GM23248 (cell line): ENCODE results near the gene DACT3. TPM values are rescaled to one million over a fixed set of nuclear protein-coding genes. Genes with fewer than 3 reads are reported as not detected.

Source experiments
- DNase-seq: peaks from one replicate; pipeline ENCODE4 v3.0.0-alpha.2; 2015
- H2AFZ ChIP-seq: fragments of 200-600 bp; sonication (generic); 2 replicates; pipeline ENCODE4 v1.6.1; 2016; ENCODE audit warnings: antibody characterized with exemption
- H3F3A ChIP-seq: fragments of 200-600 bp; sonication (generic); 2 replicates; pipeline ENCODE4 v1.6.1; 2016; ENCODE audit warnings: mild to moderate bottlenecking, antibody characterized with exemption, mixed run types; ENCODE audit not compliant: insufficient read depth
- H3K27ac ChIP-seq: fragments of 200-600 bp; sonication (generic); 2 replicates; pipeline ENCODE4 v1.5.1; 2016; ENCODE audit warnings: mild to moderate bottlenecking
- H3K27me3 ChIP-seq: fragments of 200-600 bp; sonication (generic); replicated peaks from 2 replicates; pipeline ENCODE4 v1.6.1; 2016; ENCODE audit warnings: mild to moderate bottlenecking; ENCODE audit not compliant: insufficient read depth
- H3K36me3 ChIP-seq: fragments of 200-600 bp; sonication (generic); 2 replicates; pipeline ENCODE4 v1.6.1; 2016; ENCODE audit warnings: low read depth, mild to moderate bottlenecking
- H3K4me1 ChIP-seq: fragments of 200-600 bp; sonication (generic); 2 replicates; pipeline ENCODE4 v1.6.1; 2016; ENCODE audit warnings: mild to moderate bottlenecking; ENCODE audit not compliant: insufficient read depth
- H3K4me2 ChIP-seq: fragments of 200-600 bp; sonication (generic); one replicate; pipeline ENCODE4 v1.6.1; 2016; ENCODE audit warnings: mild to moderate bottlenecking; ENCODE audit not compliant: unreplicated experiment
- H3K4me3 ChIP-seq: fragments of 200-600 bp; sonication (generic); 2 replicates; pipeline ENCODE4 v1.5.1; 2016; ENCODE audit warnings: mild to moderate bottlenecking
- H3K79me2 ChIP-seq: fragments of 200-600 bp; sonication (generic); 2 replicates; pipeline ENCODE4 v1.6.1; 2016; ENCODE audit warnings: mild to moderate bottlenecking; ENCODE audit not compliant: insufficient read depth
- H3K9ac ChIP-seq: fragments of 200-600 bp; sonication (generic); 2 replicates; pipeline ENCODE4 v1.6.1; 2016; ENCODE audit warnings: mild to moderate bottlenecking
- H3K9me2 ChIP-seq: fragments of 200-600 bp; sonication (generic); 2 replicates; pipeline ENCODE4 v1.6.1; 2016; ENCODE audit warnings: mixed run types, mild to moderate bottlenecking, moderate library complexity; ENCODE audit not compliant: insufficient read depth
- H3K9me3 ChIP-seq: fragments of 200-600 bp; sonication (generic); one replicate; pipeline ENCODE4 v1.6.1; 2017; ENCODE audit warnings: low read depth
- H4K20me1 ChIP-seq: fragments of 200-600 bp; sonication (generic); 2 replicates; pipeline ENCODE4 v1.6.0; 2016; ENCODE audit not compliant: insufficient read depth
- EZH2 ChIP-seq: fragments of 200-600 bp; sonication (generic); IDR thresholded peaks from 2 replicates; pipeline ENCODE4 v1.6.1; 2018; ENCODE audit warnings: antibody characterized with exemption, mild to moderate bottlenecking; ENCODE audit not compliant: insufficient read depth, poor library complexity, severe bottlenecking
- EZH2phosphoT487 ChIP-seq: fragments of 200-600 bp; sonication (generic); IDR thresholded peaks from 2 replicates; pipeline ENCODE4 v1.6.1; 2018; ENCODE audit warnings: antibody characterized with exemption, moderate library complexity, mild to moderate bottlenecking, low read depth; ENCODE audit not compliant: insufficient read depth
- WGBS, 2 experiments: methylation state at CpG; one replicate each; pipeline ENCODE4 v1.1.6; 2015 to 2017; ENCODE audit warnings: low lambda C conversion rate in 2 of 2, low coverage in 1 of 2; ENCODE audit errors: missing lambda C conversion rate in 2 of 2; 5-methylcytosine and 5-hydroxymethylcytosine counted together
- in situ Hi-C: fragments of 300-500 bp; cut with MboI; formaldehyde crosslinking; loops from 2 replicates; pipeline ENCODE4 v1.15.0; 2020
- polyA plus RNA-seq: library from polyadenylated mRNA; unstranded; fragments of >200 nt; fragmentation: Nextera tagmentation; extraction: Ambion mirVana; gene quantifications from 2 replicates; pipeline ENCODE4 v1.2.1, GENCODE V29; 2016
- total RNA-seq: library from RNA; depleted of rRNA; stranded (reverse); fragments of >200 nt; shearing (Covaris generic); gene quantifications from 2 replicates; pipeline ENCODE4 v1.2.3, GENCODE V29; 2014

DACT3 gene
- total and polyA plus RNA-seq, 2 experiments from 2014 or later, result 0.66 to 7.1 TPM

DNA sequence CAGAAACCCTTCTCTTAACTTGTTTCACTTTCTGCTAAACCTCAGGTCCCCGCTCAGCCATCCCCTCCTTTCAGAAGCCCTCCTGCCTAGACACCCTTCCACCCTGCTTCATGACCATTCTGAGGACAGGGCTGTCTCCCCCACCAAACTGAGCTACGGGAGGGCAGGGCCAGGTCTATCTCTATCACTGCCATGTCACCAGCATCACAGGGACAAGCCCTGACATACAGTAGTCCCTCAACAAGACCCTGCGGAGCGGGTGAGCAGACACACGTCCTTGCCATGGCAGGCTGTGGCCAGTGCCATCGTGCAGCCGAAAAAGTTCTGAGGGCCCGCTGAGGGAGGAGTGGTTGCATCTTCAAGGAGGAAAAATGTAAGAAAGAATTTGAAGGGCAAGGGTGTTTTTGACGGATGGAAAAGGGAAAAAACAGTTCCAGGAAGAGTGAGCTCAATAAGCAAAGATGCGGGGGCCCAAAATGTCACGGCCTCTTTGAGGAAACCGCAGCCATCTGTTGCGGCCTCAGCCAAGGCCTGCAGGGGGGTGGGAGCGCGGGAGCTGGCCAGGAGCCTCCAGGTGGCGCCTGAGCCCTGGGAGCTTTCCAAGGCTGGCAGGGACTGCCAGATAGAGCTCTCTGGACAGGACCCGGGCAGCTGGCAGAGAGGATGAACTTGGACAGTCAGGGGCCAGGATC lies 44.2 kb downstream of the DACT3 start:
- H2AFZ ChIP-seq, result peak overlapping the region; percentile 47
- H3K79me2 ChIP-seq, result peaks cover 6% of the 10 kb centered on the region; the same call in 1 of the 2 replicates
- H3K27me3 ChIP-seq, result no peaks in the 10 kb centered on the region
- peak overlapping the region; percentile 82 for H3K4me2 ChIP-seq
- no peaks in the 10 kb centered on the region for H3K9me2 ChIP-seq
- in situ Hi-C loops, result no loop called here
- peak; percentile 76 for DNase-seq
- TF ChIP-seq EZH2phosphoT487, result no peak
- no peak for TF ChIP-seq EZH2
- H3F3A ChIP-seq, result peaks cover 47% of the 10 kb centered on the region
- peak overlapping the region; percentile 36; the same call in 1 of the 2 replicates for H3K4me3 ChIP-seq
- no peaks in the 10 kb centered on the region for H3K36me3 ChIP-seq
- H3K4me1 ChIP-seq, result peaks cover 38% of the 10 kb centered on the region
- no peaks in the 10 kb centered on the region for H3K9me3 ChIP-seq
- 20 to 24% methylated on average over 17 of the region's 17 CpGs for WGBS, 2 experiments
- H4K20me1 ChIP-seq, result no peaks in the 10 kb centered on the region
- 0 out of 2 replicates have a peak overlapping the region, but pooled peaks have one; percentile 36 for H3K9ac ChIP-seq
- 0 out of 2 replicates have a peak overlapping the region, but pooled peaks have one; percentile 24 for H3K27ac ChIP-seq

DNA sequence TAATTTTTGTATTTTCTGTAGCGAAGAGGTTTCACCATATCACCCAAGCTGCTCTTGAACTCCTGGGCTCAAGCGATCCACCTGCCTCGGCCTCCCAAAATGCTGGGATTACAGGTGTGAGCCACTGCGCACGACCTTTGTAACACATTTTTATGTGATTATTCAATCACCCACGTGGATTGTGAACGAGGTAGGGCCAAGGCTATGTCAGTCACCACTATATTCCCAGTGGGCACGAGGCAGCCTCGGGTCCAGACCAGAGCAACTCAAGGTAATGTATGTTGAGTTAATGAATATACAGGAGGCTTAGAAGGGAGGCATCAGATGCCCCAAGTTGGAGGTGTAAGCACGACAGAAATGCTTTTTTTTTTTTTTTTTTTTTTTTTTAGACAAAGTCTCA lies 45.0 kb downstream of the DACT3 start:
- Histone ChIP-seq H3K4me3 (no peak overlapping the region), H4K20me1 (no peaks in the 10 kb centered on the region), H3K9ac (no peak overlapping the region), H3K4me2 (no peak overlapping the region), H3K9me2 (no peaks in the 10 kb centered on the region), H3K36me3 (no peaks in the 10 kb centered on the region), H3K4me1 (peaks cover 38% of the 10 kb centered on the region), H3K27ac (no peak overlapping the region), H3K79me2 (no peaks in the 10 kb centered on the region), H3K27me3 (no peaks in the 10 kb centered on the region), H3K9me3 (no peaks in the 10 kb centered on the region), H3F3A (peaks cover 55% of the 10 kb centered on the region), H2AFZ (no peak overlapping the region)
- WGBS, 2 experiments, result 83 to 84% methylated on average over 10 of the region's 10 CpGs
- in situ Hi-C loops, result no loop called here
- DNase-seq, result no peak
- no peak for TF ChIP-seq EZH2phosphoT487
- no peak for TF ChIP-seq EZH2

DNA sequence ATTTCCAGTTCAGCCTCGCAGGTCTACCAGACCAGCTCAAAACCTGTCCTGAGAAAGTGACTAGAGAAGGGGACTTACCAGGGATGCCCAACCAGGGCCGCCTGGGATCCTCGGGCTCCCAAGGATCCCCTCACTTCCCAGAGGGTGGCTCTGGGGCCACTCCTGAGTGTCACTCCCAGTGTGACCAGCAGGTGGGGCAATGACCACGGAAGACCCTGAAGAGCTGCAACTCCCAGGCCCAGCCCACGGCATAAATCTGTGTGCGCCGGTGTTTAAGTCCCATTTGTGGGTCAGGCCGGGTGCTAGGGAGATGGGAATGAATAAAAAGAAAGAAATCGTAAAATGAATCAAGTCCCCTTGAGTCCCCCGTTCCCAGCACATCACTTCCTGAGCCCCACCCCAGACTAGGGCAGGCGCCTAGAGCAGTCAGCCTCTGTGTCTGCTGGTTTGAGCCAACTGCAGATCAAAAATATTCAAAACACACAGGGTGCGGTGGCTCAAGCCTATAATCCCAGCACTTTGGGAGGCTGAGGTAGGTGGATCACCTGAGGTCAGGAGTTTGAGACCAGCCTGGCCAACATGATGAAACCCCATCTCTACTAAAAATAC lies 46.8 kb downstream of the DACT3 start:
- Histone ChIP-seq H3F3A (peaks cover 60% of the 10 kb centered on the region), H3K9ac (peak overlapping the region; percentile 20; the same call in 1 of the 2 replicates), H3K4me1 (peaks cover 28% of the 10 kb centered on the region), H3K27ac (no peak overlapping the region), H3K79me2 (no peaks in the 10 kb centered on the region), H3K4me2 (no peak overlapping the region), H2AFZ (0 out of 2 replicates have a peak overlapping the region, but pooled peaks have one; percentile 46), H3K9me2 (no peaks in the 10 kb centered on the region), H3K9me3 (no peaks in the 10 kb centered on the region), H3K4me3 (no peak overlapping the region), H3K36me3 (peaks cover 8% of the 10 kb centered on the region; the same call in 1 of the 2 replicates), H3K27me3 (no peaks in the 10 kb centered on the region), H4K20me1 (no peaks in the 10 kb centered on the region)
- peak; percentile 84 for DNase-seq
- in situ Hi-C loops, result no loop called here
- TF ChIP-seq EZH2 (no peak), EZH2phosphoT487 (no peak)
- 7 to 8% methylated on average over 12 of the region's 12 CpGs for WGBS, 2 experiments

DNA sequence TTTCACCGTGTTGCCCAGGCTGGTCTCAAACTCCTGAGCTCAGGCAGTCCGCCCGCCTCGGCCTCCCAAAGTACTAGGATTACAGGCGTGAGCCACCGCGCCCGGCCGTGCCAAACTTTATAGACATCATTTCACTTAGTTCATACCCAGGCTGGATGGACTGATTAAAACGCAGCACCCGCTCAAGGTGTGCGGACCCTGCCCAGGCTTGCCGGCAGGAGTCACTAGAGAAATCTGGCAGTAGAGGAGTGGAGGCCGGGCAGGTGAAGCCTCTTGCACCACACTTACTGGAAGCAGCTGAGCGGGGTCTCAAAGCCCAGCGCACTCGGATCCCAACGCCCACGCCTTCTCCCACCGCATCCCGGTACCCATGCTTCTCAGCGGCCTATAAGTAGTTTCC lies 47.5 kb downstream of the DACT3 start:
- Histone ChIP-seq H3K36me3 (peaks cover 15% of the 10 kb centered on the region; the same call in 1 of the 2 replicates), H3K79me2 (no peaks in the 10 kb centered on the region), H3K4me2 (no peak overlapping the region), H3K27ac (no peak overlapping the region), H3K4me3 (no peak overlapping the region), H3K4me1 (peaks cover 21% of the 10 kb centered on the region), H4K20me1 (no peaks in the 10 kb centered on the region), H3K9me2 (no peaks in the 10 kb centered on the region), H2AFZ (no peak overlapping the region), H3K9ac (no peak overlapping the region), H3K27me3 (no peaks in the 10 kb centered on the region), H3K9me3 (no peaks in the 10 kb centered on the region), H3F3A (peaks cover 60% of the 10 kb centered on the region)
- TF ChIP-seq EZH2, result no peak
- no peak for TF ChIP-seq EZH2phosphoT487
- in situ Hi-C loops, result no loop called here
- 93 to 95% methylated on average over 22 of the region's 22 CpGs for WGBS, 2 experiments
- DNase-seq, result no peak
